ENCODE measurements around the gene SLC4A2.

SLC4A2 gene

GRCh38 chr7:151073990-151074389 lies 14.6 kb downstream of the SLC4A2 start:
- no peak for TF ChIP-seq CTCF (conservative IDR thresholded peaks at IDR 0.05; ENCODE audit: low read depth, low read length)
- no peak for DNase-seq (ENCODE audit: low read depth)
- no peak overlapping the region for H3K4me3 ChIP-seq (ENCODE audit: low read length)

- H3K4me3 ChIP-seq (ENCODE audit: low read length): no peak overlapping the region
- DNase-seq (ENCODE audit: low read depth): no peak
- no peak for TF ChIP-seq CTCF (conservative IDR thresholded peaks at IDR 0.05; ENCODE audit: low read depth, low read length)
Observed at GRCh38 chr7:151074817-151075661, 15.7 kb downstream of the SLC4A2 start.

- no peak for DNase-seq (ENCODE audit: low read depth)
- no peak for TF ChIP-seq CTCF (conservative IDR thresholded peaks at IDR 0.05; ENCODE audit: low read depth, low read length)
- H3K4me3 ChIP-seq (ENCODE audit: low read length): no peak overlapping the region
Observed at GRCh38 chr7:151075662-151075971, 16.2 kb downstream of the SLC4A2 start.

- H3K4me3 ChIP-seq (ENCODE audit: low read length): no peak overlapping the region
- TF ChIP-seq CTCF (conservative IDR thresholded peaks at IDR 0.05; ENCODE audit: low read depth, low read length): no peak
- no peak for DNase-seq (ENCODE audit: low read depth)
Observed at GRCh38 chr7:151075978-151076426, 16.6 kb downstream of the SLC4A2 start.

GRCh38 chr7:151076863-151077704 lies 17.7 kb downstream of the SLC4A2 start:
- DNase-seq (ENCODE audit: low read depth): no peak
- peak; percentile 55 for TF ChIP-seq CTCF (conservative IDR thresholded peaks at IDR 0.05; ENCODE audit: low read depth, low read length)
- H3K4me3 ChIP-seq (ENCODE audit: low read length): no peak overlapping the region

- H3K4me3 ChIP-seq (ENCODE audit: low read length): no peak overlapping the region
- no peak for DNase-seq (ENCODE audit: low read depth)
- TF ChIP-seq CTCF (conservative IDR thresholded peaks at IDR 0.05; ENCODE audit: low read depth, low read length): no peak
Observed at GRCh38 chr7:151077705-151078232, 18.4 kb downstream of the SLC4A2 start.

All from retinal pigment epithelial cell (primary cell).